GM21423 (cell line): ENCODE measurements around the gene R3HCC1L.

ENCODE experiments used
- ATAC-seq: cut with Tn5 transposase; IDR thresholded peaks from one replicate; pipeline ENCODE4 v1.9.1; 2021; ENCODE audit warnings: mild to moderate bottlenecking, moderate library complexity; ENCODE audit not compliant: unreplicated experiment

Gene R3HCC1L

DNA sequence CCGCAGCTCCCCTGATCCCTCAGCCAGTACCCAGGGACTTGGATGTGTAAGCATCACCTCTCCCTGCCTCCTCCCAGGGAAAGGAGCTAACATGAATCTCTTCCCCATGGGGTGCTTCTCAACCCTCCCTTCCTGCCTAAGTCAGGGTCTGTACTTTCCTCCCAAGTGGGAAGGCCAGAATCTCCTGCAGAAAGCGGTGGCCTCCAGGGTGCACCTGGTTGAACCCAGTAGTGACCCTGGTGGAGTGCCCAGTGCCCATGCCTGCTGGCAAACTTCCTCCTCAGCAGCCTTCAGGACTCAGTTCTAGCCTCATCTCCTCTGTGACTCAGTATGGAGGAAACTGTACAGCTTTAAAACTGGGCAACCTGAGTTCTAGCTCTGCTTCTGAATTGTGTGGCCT lies 136.3 kb downstream of the R3HCC1L start:
- no peak for ATAC-seq

DNA sequence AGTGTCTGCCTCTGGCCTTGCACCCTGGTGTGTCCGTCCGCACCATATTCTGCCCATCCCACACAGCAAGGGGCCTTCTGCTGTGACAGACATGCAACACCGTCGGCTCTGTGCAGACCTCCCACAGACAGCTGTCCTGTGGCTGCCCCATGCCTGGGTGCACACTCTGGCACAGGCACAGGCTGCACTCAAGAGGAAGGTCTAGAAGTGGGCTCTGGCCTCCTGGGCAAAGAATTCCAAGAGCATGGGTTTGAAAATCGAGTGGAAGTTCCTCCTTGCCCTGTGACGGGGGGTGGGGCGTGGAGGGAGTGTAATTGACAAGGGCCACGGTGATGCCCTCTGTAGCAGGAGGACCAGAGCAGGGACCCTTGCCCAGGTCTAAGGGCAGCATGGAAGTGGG lies 137.8 kb downstream of the R3HCC1L start:
- no peak for ATAC-seq

GRCh38 chr10:98272656-98273055 lies 138.2 kb downstream of the R3HCC1L start:
- no peak for ATAC-seq

GRCh38 chr10:98273057-98273850 lies 138.8 kb downstream of the R3HCC1L start:
- ATAC-seq, result no peak

DNA sequence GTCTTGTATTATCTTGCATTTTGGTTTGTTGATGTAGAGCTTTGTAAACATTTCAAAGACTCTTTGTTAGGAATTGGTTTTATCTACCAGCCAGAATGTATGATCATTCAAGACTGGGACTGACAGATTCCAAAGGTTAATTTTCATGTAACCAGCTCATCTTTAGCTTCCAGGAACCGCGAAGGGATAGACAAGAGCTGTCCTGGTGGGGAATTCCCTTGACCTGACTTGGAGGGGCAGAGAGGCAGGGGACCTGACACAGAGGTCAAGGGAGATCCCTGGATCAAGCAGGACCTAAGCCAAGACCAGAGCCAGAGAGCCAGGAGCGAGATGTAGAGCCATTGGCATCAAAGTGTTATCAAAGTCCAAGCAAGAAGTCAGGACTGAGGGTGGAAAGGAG lies 140.1 kb downstream of the R3HCC1L start:
- no peak for ATAC-seq

GRCh38 chr10:98276311-98276710 lies 141.9 kb downstream of the R3HCC1L start:
- ATAC-seq, result no peak

GRCh38 chr10:98285416-98285815 lies 151.0 kb downstream of the R3HCC1L start:
- no peak for ATAC-seq

DNA sequence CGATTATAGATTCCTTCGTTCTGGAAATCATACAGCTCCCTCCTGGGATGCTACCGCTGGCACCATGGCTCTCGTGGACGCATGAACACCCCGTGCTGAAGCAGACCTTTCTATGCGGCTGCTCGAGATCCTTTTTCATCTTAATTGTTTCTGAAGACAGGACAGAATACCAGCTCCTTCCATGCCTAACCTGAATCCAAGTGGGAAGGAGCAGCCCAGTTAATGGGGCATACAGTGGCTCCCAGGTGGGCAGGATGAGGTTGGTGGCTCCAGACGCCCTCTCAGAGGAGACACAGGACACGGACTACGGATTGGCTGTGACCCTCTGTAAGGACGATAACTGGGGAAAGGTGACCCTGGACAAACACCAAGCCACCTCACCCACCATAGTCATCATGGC lies 152.0 kb downstream of the R3HCC1L start:
- no peak for ATAC-seq

- no peak for ATAC-seq
Observed at GRCh38 chr10:98287321-98287720, 152.9 kb downstream of the R3HCC1L start.

DNA sequence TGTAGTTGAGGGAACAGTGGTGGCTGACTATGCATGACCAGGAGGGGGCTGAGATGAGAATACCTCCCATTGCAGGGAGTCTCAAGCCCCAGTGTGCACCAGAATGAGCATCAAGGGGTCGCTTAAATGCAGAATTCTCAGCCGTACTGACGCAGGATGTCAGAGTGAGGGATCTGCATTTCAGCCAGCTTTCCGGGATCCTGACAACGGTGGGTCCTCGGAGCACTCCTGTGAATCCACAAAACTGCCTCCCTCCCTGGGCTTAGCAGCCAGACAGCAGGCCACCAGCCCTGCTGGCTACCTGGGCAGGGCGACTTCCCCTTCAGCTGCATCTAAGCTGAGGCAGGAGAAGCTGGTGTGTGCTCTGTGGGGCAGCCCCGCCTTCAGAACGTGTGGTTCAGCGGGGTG lies 155.3 kb downstream of the R3HCC1L start:
- no peak for ATAC-seq

- ATAC-seq, result no peak
Observed at GRCh38 chr10:98292971-98293370, 158.5 kb downstream of the R3HCC1L start.

GRCh38 chr10:98293550-98294269 lies 159.3 kb downstream of the R3HCC1L start:
- ATAC-seq, result no peak

- no peak for ATAC-seq
Observed at GRCh38 chr10:98294270-98294627, 159.8 kb downstream of the R3HCC1L start.
